RWPE2 (cell line): ENCODE measurements around the gene BAZ1B.
A peak's percentile ranks its signal among the peaks of the same experiment; 100 is the strongest.

ENCODE experiments used
- ATAC-seq: fragments of 200-7000 bp; cut with Tn5 transposase; 3 replicates; pipeline ENCODE4 v1.9.1; 2021; ENCODE audit warnings: low read depth
- DNase-seq: peaks from one replicate; pipeline ENCODE4 v3.0.0-alpha.2; 2020; ENCODE audit warnings: low spot score
- H3K27ac ChIP-seq: fragments of 450-650 bp; 2 replicates; pipeline ENCODE4 v1.5.1; 2017; ENCODE audit warnings: mild to moderate bottlenecking; ENCODE audit not compliant: poor library complexity, severe bottlenecking
- H3K27me3 ChIP-seq: fragments of 250-450 bp; sonication (Bioruptor Pico); 2 replicates; pipeline ENCODE4 v1.5.1; 2021; ENCODE audit warnings: mild to moderate bottlenecking, moderate library complexity; ENCODE audit not compliant: insufficient read depth, poor library complexity, severe bottlenecking
- H3K36me3 ChIP-seq: fragments of 250-450 bp; sonication (Bioruptor Pico); 2 replicates; pipeline ENCODE4 v1.5.1; 2020; ENCODE audit warnings: low read depth, mild to moderate bottlenecking, moderate library complexity
- H3K4me1 ChIP-seq: fragments of 250-450 bp; sonication (Bioruptor Pico); 2 replicates; pipeline ENCODE4 v1.5.1; 2021; ENCODE audit warnings: mild to moderate bottlenecking, moderate library complexity; ENCODE audit not compliant: insufficient read depth, poor library complexity, severe bottlenecking
- H3K4me3 ChIP-seq: fragments of 250-450 bp; sonication (Bioruptor Pico); 2 replicates; pipeline ENCODE4 v1.5.1; 2021; ENCODE audit warnings: mild to moderate bottlenecking, moderate library complexity; ENCODE audit not compliant: severe bottlenecking
- H3K9me3 ChIP-seq: fragments of 250-450 bp; sonication (Bioruptor Pico); 2 replicates; pipeline ENCODE4 v1.5.1; 2021; ENCODE audit warnings: mild to moderate bottlenecking, moderate library complexity; ENCODE audit not compliant: severe bottlenecking
- CTCF ChIP-seq: fragments of 450-650 bp; IDR thresholded peaks from one replicate; pipeline ENCODE4 v1.5.1; 2017; ENCODE audit warnings: mild to moderate bottlenecking, moderate library complexity; ENCODE audit not compliant: poor library complexity, severe bottlenecking

The BAZ1B gene

GRCh38 chr7:73442222-73442902 lies 79.7 kb downstream of the BAZ1B start:
- Histone ChIP-seq H3K27ac (no peak overlapping the region), H3K4me3 (no peak overlapping the region), H3K4me1 (no peaks in the 10 kb centered on the region), H3K9me3 (no peaks in the 10 kb centered on the region), H3K36me3 (peaks cover 77% of the 10 kb centered on the region), H3K27me3 (no peaks in the 10 kb centered on the region)
- TF ChIP-seq CTCF = no peak
- DNase-seq (no peak), ATAC-seq (no peak)

GRCh38 chr7:73439410-73439704 lies 82.7 kb downstream of the BAZ1B start:
- H3K9me3 ChIP-seq = no peaks in the 10 kb centered on the region
- no peak overlapping the region for H3K27ac ChIP-seq
- no peaks in the 10 kb centered on the region for H3K27me3 ChIP-seq
- no peaks in the 10 kb centered on the region for H3K4me1 ChIP-seq
- no peak for ATAC-seq
- DNase-seq = no peak
- no peak overlapping the region for H3K4me3 ChIP-seq
- TF ChIP-seq CTCF = no peak
- H3K36me3 ChIP-seq = peaks cover 47% of the 10 kb centered on the region

- H3K4me1 ChIP-seq = no peaks in the 10 kb centered on the region
- peaks cover 41% of the 10 kb centered on the region for H3K36me3 ChIP-seq
- 0 out of 3 replicates have a peak, but pooled peaks have one; percentile 6 for ATAC-seq
- H3K4me3 ChIP-seq = no peak overlapping the region
- no peak for TF ChIP-seq CTCF
- H3K27me3 ChIP-seq = no peaks in the 10 kb centered on the region
- no peak overlapping the region for H3K27ac ChIP-seq
- no peaks in the 10 kb centered on the region for H3K9me3 ChIP-seq
- no peak for DNase-seq
Observed at GRCh38 chr7:73438547-73439409, 83.3 kb downstream of the BAZ1B start.

GRCh38 chr7:73437621-73438416 lies 84.3 kb downstream of the BAZ1B start:
- H3K4me3 ChIP-seq = no peak overlapping the region
- ATAC-seq = peak; percentile 10
- no peak overlapping the region for H3K27ac ChIP-seq
- TF ChIP-seq CTCF = no peak
- H3K4me1 ChIP-seq = no peaks in the 10 kb centered on the region
- no peaks in the 10 kb centered on the region for H3K27me3 ChIP-seq
- no peaks in the 10 kb centered on the region for H3K9me3 ChIP-seq
- H3K36me3 ChIP-seq = peaks cover 32% of the 10 kb centered on the region
- DNase-seq = no peak
